HCT116 (cell line): ENCODE data around the gene MNT. TPM values are rescaled to one million over a fixed set of nuclear protein-coding genes. Genes with fewer than 3 reads are reported as not detected.

Experiments
- ATAC-seq: fragments of 200-7000 bp; cut with Tn5 transposase; 2 replicates; pipeline ENCODE4 v1.9.1; 2020; ENCODE audit warnings: mild to moderate bottlenecking, moderate library complexity
- BruUV-seq: library from RNA; stranded (reverse); fragments of 400-500 nt; replicated peaks from 2 replicates; lab custom pipeline; 2021; lab: Mats Ljungman, UMichigan
- CTCF ChIA-PET: fragments of 300-600 bp; sonication (Branson Sonifier 250); formaldehyde crosslinking; loops from one replicate; lab custom pipeline; 2021; ENCODE audit warnings: antibody characterized with exemption; lab: Charles Lee
- POLR2A ChIA-PET: fragments of 300-600, 350-600 bp; sonication (Branson Sonifier 250); formaldehyde crosslinking; loops from one replicate; lab custom pipeline; 2021; ENCODE audit warnings: antibody characterized with exemption; lab: Charles Lee
- RAD21 ChIA-PET, 2 experiments: fragments of 300-600 bp; sonication (Branson Sonifier 250); formaldehyde crosslinking; loops; one replicate each; lab custom pipeline; 2023; ENCODE audit warnings: low total read pairs in 2 of 2; ENCODE audit not compliant: uncharacterized antibody in 2 of 2, unreplicated experiment in 2 of 2, low non-redundant PET in 1 of 2; lab: Charles Lee
- DNase-seq: peaks from one replicate; pipeline ENCODE4 v3.0.0-alpha.2; 2010; ENCODE audit warnings: low read depth, low spot score
- H2AFZ ChIP-seq: fragments of 200-600 bp; shearing (Covaris generic), sonication (generic); 2 replicates; pipeline ENCODE4 v1.6.1; 2017; ENCODE audit warnings: low read depth, mixed run types, mixed read lengths, antibody characterized with exemption, low read length; ENCODE audit not compliant: poor library complexity, severe bottlenecking
- H3K27ac ChIP-seq: 2 replicates; pipeline ENCODE4 v1.5.1; 2012; ENCODE audit warnings: low read depth, low read length
- H3K27me3 ChIP-seq: fragments of 200-600 bp; sonication (generic); 2 replicates; pipeline ENCODE4 v1.6.1; 2016; ENCODE audit warnings: mixed run types, low read length, mixed read lengths; ENCODE audit not compliant: insufficient read depth
- H3K36me3 ChIP-seq, 2 experiments: fragments of 200-500 bp in 1 of 2; fragments of 200-600 bp in 1 of 2; sonication (Bioruptor generic) in 1 of 2; sonication (generic) in 1 of 2; 2 replicates each; pipeline versions ENCODE4 v1.5.1 to v1.6.1; 2014 to 2016; ENCODE audit warnings: low read length in 2 of 2, inconsistent platforms in 1 of 2, mixed read lengths in 1 of 2, mixed run types in 1 of 2; ENCODE audit not compliant: insufficient read depth in 2 of 2, control insufficient read depth in 1 of 2
- H3K4me1 ChIP-seq, 2 experiments: fragments of 200-600 bp in 1 of 2; sonication (generic) in 1 of 2; 2 replicates each; pipeline versions ENCODE4 v1.5.1 to v1.6.1; 2012 to 2017; ENCODE audit warnings: low read length in 2 of 2, inconsistent platforms in 1 of 2, mild to moderate bottlenecking in 1 of 2, mixed read lengths in 1 of 2, mixed run types in 1 of 2, moderate library complexity in 1 of 2; ENCODE audit not compliant: insufficient read depth in 2 of 2, control insufficient read depth in 1 of 2
- H3K4me2 ChIP-seq: fragments of 200-600 bp; sonication (generic); 2 replicates; pipeline ENCODE4 v1.6.1; 2017; ENCODE audit warnings: mixed run types, low read length, mixed read lengths
- H3K4me3 ChIP-seq, 2 experiments: fragments of 200-600 bp in 1 of 2; sonication (generic) in 1 of 2; replicated peaks in 1 of 2; 2 replicates each; pipeline ENCODE4 v1.5.1; 2011 to 2016; ENCODE audit warnings: low read length in 2 of 2, control low read depth in 1 of 2, low read depth in 1 of 2, mild to moderate bottlenecking in 1 of 2, mixed read lengths in 1 of 2, mixed run types in 1 of 2
- H3K79me2 ChIP-seq: fragments of 200-600 bp; sonication (generic); 2 replicates; pipeline ENCODE4 v1.6.1; 2017; ENCODE audit warnings: mild to moderate bottlenecking, mixed run types, low read length, moderate library complexity, mixed read lengths; ENCODE audit not compliant: insufficient read depth
- H3K9ac ChIP-seq: fragments of 200-600 bp; sonication (generic); 2 replicates; pipeline ENCODE4 v1.6.1; 2016; ENCODE audit warnings: low read length, mixed read lengths
- H3K9me2 ChIP-seq: fragments of 200-600 bp; sonication (generic), shearing (Covaris generic); 2 replicates; pipeline ENCODE4 v1.6.1; 2017; ENCODE audit warnings: mixed run types, mild to moderate bottlenecking, moderate library complexity; ENCODE audit not compliant: insufficient read depth
- H3K9me3 ChIP-seq, 2 experiments: fragments of 200-500 bp in 1 of 2; fragments of 200-600 bp in 1 of 2; sonication (Bioruptor generic) in 1 of 2; sonication (generic) in 1 of 2; 2 replicates each; pipeline ENCODE4 v1.6.1; 2014 to 2017; ENCODE audit warnings: low read length in 2 of 2, mixed read lengths in 2 of 2, inconsistent platforms in 1 of 2, low read depth in 1 of 2, mild to moderate bottlenecking in 1 of 2, mixed run types in 1 of 2, moderate library complexity in 1 of 2; ENCODE audit not compliant: control insufficient read depth in 1 of 2, insufficient read depth in 1 of 2
- H4K20me1 ChIP-seq: fragments of 200-600 bp; sonication (generic), shearing (Covaris generic); 2 replicates; pipeline ENCODE4 v1.6.1; 2017; ENCODE audit warnings: mixed run types, mild to moderate bottlenecking, moderate library complexity; ENCODE audit not compliant: insufficient read depth
- CBX3 ChIP-seq: IDR thresholded peaks from 2 replicates; pipeline ENCODE4 v1.6.1; 2012; ENCODE audit warnings: low read depth
- CEBPB ChIP-seq: IDR thresholded peaks from 2 replicates; pipeline ENCODE4 v1.6.1; 2012; ENCODE audit warnings: low read depth
- EGR1 ChIP-seq: IDR thresholded peaks from 2 replicates; pipeline ENCODE4 v1.6.1; 2012; ENCODE audit warnings: low read depth
- EZH2 ChIP-seq: fragments of 200-600 bp; sonication (generic); IDR thresholded peaks from 2 replicates; pipeline ENCODE4 v1.6.1; 2017; ENCODE audit warnings: antibody characterized with exemption, mixed run types
- EZH2phosphoT487 ChIP-seq: fragments of 200-600 bp; IDR thresholded peaks from 2 replicates; pipeline ENCODE4 v1.6.1; 2018; ENCODE audit warnings: antibody characterized with exemption, borderline replicate concordance
- MAX ChIP-seq: IDR thresholded peaks from 2 replicates; pipeline ENCODE4 v1.6.1; 2012
- POLR2A ChIP-seq: IDR thresholded peaks from 2 replicates; pipeline ENCODE4 v1.7.0; 2011; ENCODE audit warnings: borderline replicate concordance; ENCODE audit not compliant: insufficient read depth, insufficient read length; ENCODE audit errors: extremely low read depth
- POLR2AphosphoS5 ChIP-seq: IDR thresholded peaks from 2 replicates; pipeline ENCODE4 v1.6.1; 2011; ENCODE audit warnings: mild to moderate bottlenecking, low read depth, low read length, moderate library complexity
- RAD21 ChIP-seq: IDR thresholded peaks from 2 replicates; pipeline ENCODE4 v1.6.1; 2012; ENCODE audit warnings: low read depth, mild to moderate bottlenecking
- SIN3A ChIP-seq: IDR thresholded peaks from 2 replicates; pipeline ENCODE4 v1.6.1; 2012; ENCODE audit warnings: low read depth
- SP1 ChIP-seq: IDR thresholded peaks from 2 replicates; pipeline ENCODE4 v1.6.1; 2012; ENCODE audit warnings: low read depth
- SRF ChIP-seq: IDR thresholded peaks from 2 replicates; pipeline ENCODE4 v1.6.1; 2012; ENCODE audit warnings: low read depth
- TCF7L2 ChIP-seq: IDR thresholded peaks from 2 replicates; pipeline ENCODE4 v1.7.0; 2011; ENCODE audit warnings: borderline replicate concordance, inconsistent platforms; ENCODE audit not compliant: insufficient read depth, insufficient read length; ENCODE audit errors: extremely low read depth
- YY1 ChIP-seq: IDR thresholded peaks from 2 replicates; pipeline ENCODE4 v1.6.1; 2011; ENCODE audit warnings: low read length, low read depth, moderate library complexity, mild to moderate bottlenecking; ENCODE audit not compliant: insufficient replicate concordance; ENCODE audit errors: extremely low read depth
- ZFX ChIP-seq: fragments of 450-650 bp; IDR thresholded peaks from 2 replicates; pipeline ENCODE4 v1.6.1; 2017
- ZNF274 ChIP-seq: fragments of 200-500 bp; sonication (Bioruptor generic); IDR thresholded peaks from 2 replicates; pipeline ENCODE4 v1.6.1; 2014; ENCODE audit warnings: mild to moderate bottlenecking, low read depth, low read length, inconsistent platforms
- intact Hi-C: fragments of 100-400 bp; cut with micrococcal nuclease; formaldehyde crosslinking; loops from 2 replicates; pipeline ENCODE4 v1.10.0; 2022
- total RNA-seq: library from RNA; stranded (reverse); gene quantifications from one replicate; pipeline ENCODE4 v1.2.1, GENCODE V29; 2021; ENCODE audit not compliant: unreplicated experiment
- TF ChIP-seq, protein P1 (sequence below), 3 experiments: fragments of 200-600 bp in 1 of 3; sonication (generic) in 1 of 3; IDR thresholded peaks in 2 of 3; conservative IDR thresholded peaks in 1 of 3; 2 replicates each; pipeline ENCODE4 v1.5.1; 2012 to 2017; ENCODE audit warnings: low read depth in 2 of 3, low read length in 2 of 3, antibody characterized with exemption in 1 of 3, borderline replicate concordance in 1 of 3, control low read depth in 1 of 3, mild to moderate bottlenecking in 1 of 3, mixed read lengths in 1 of 3, mixed run types in 1 of 3, moderate library complexity in 1 of 3; ENCODE audit not compliant: insufficient read depth in 1 of 3
- TF ChIP-seq, protein P2 (sequence below): IDR thresholded peaks from 2 replicates; pipeline ENCODE4 v1.6.1; 2012
- TF ChIP-seq, protein P3 (sequence below): IDR thresholded peaks from 2 replicates; pipeline ENCODE4 v1.6.1; 2011; ENCODE audit warnings: mild to moderate bottlenecking, low read length, moderate library complexity; ENCODE audit not compliant: insufficient replicate concordance; ENCODE audit errors: extremely low read depth

MNT gene
- total RNA-seq, 1 experiment from 2014 or later, result 37.0 TPM

DNA sequence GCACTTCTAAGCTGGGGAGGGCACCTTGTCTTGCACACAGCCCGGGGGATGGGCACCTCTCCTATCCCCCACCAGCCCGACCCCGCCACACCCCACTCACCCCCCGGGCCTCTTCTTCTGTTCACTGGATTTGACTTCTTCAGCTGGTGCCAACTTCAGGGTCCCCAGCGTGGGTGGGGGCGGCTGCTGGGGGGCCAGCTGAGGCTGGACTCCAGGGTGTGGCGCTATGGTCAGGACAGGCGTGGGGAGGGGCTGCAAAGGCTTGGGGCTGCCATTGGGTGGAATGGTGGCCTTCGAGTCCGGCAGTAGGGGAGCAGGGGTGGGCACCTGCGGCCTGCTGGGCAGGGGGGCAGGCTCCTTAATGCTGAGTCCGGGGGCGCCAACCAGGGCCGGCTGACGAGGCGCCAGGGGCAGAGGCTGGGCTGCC, 6.1 kb downstream of the MNT start:
- DNase-seq (no peak), ATAC-seq (no peak)
- Histone ChIP-seq H3K79me2 (peaks cover 57% of the 10 kb centered on the region), H3K36me3 (no peaks in the 10 kb centered on the region), H2AFZ (no peak overlapping the region), H3K4me2 (peak overlapping the region; percentile 93), H4K20me1 (no peaks in the 10 kb centered on the region), H3K27ac (peak overlapping the region; percentile 100), H3K9ac (peak overlapping the region; percentile 100), H3K4me1 (peaks cover 49 to 91% of the 10 kb centered on the region in 2 experiments), H3K9me3 (no peaks in the 10 kb centered on the region), H3K27me3 (no peaks in the 10 kb centered on the region), H3K4me3 (peak overlapping the region; percentile 52 to 63), H3K9me2 (no peaks in the 10 kb centered on the region)
- CTCF ChIA-PET, result no interaction called here
- intact Hi-C loops, result no loop called here
- no TSS peak for BruUV-seq
- POLR2A ChIA-PET, result interaction anchor here (1.8 kb wide), 1 partner anchor 57 kb away, joined by 7 read pairs; no protein-coding TSS in a partner anchor
- RAD21 ChIA-PET, result no interaction called here
- TF ChIP-seq RAD21, result no peak
- TF ChIP-seq ZNF274, result no peak
- TF ChIP-seq SRF, result no peak
- no peak for TF ChIP-seq EZH2phosphoT487
- no peak; the same call in 1 of the 2 replicates for TF ChIP-seq POLR2AphosphoS5
- TF ChIP-seq YY1, result no peak
- TF ChIP-seq CBX3, result no peak
- no peak for TF ChIP-seq EGR1
- no peak for TF ChIP-seq EZH2
- TF ChIP-seq, protein P1, sequence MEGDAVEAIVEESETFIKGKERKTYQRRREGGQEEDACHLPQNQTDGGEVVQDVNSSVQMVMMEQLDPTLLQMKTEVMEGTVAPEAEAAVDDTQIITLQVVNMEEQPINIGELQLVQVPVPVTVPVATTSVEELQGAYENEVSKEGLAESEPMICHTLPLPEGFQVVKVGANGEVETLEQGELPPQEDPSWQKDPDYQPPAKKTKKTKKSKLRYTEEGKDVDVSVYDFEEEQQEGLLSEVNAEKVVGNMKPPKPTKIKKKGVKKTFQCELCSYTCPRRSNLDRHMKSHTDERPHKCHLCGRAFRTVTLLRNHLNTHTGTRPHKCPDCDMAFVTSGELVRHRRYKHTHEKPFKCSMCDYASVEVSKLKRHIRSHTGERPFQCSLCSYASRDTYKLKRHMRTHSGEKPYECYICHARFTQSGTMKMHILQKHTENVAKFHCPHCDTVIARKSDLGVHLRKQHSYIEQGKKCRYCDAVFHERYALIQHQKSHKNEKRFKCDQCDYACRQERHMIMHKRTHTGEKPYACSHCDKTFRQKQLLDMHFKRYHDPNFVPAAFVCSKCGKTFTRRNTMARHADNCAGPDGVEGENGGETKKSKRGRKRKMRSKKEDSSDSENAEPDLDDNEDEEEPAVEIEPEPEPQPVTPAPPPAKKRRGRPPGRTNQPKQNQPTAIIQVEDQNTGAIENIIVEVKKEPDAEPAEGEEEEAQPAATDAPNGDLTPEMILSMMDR (IDR thresholded peaks at IDR 0.05 in 2 of 3, conservative IDR thresholded peaks at IDR 0.05 in 1 of 3; ENCODE audit: borderline replicate concordance in 1 of 3, insufficient read depth in 1 of 3, low read depth in 2 of 3, low read length in 2 of 3), result no peak
- TF ChIP-seq CEBPB, result no peak
- TF ChIP-seq SIN3A, result no peak
- TF ChIP-seq, protein P2, sequence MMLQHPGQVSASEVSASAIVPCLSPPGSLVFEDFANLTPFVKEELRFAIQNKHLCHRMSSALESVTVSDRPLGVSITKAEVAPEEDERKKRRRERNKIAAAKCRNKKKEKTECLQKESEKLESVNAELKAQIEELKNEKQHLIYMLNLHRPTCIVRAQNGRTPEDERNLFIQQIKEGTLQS, result no peak
- TF ChIP-seq TCF7L2, result no peak
- no peak for TF ChIP-seq ZFX
- no peak for TF ChIP-seq SP1
- TF ChIP-seq, protein P3, sequence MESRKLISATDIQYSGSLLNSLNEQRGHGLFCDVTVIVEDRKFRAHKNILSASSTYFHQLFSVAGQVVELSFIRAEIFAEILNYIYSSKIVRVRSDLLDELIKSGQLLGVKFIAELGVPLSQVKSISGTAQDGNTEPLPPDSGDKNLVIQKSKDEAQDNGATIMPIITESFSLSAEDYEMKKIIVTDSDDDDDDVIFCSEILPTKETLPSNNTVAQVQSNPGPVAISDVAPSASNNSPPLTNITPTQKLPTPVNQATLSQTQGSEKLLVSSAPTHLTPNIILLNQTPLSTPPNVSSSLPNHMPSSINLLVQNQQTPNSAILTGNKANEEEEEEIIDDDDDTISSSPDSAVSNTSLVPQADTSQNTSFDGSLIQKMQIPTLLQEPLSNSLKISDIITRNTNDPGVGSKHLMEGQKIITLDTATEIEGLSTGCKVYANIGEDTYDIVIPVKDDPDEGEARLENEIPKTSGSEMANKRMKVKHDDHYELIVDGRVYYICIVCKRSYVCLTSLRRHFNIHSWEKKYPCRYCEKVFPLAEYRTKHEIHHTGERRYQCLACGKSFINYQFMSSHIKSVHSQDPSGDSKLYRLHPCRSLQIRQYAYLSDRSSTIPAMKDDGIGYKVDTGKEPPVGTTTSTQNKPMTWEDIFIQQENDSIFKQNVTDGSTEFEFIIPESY, result no peak
- no peak for TF ChIP-seq MAX
- no peak for TF ChIP-seq POLR2A
